NCI-H82 treated with DMSO at 0.1 percent for 48 hours (cell line): ENCODE data around the gene SCIN.

Experiments used
- DNase-seq: peaks from one replicate; lab custom pipeline; 2025; ENCODE audit not compliant: unreplicated experiment; lab: John Stamatoyannopoulos, UW

The SCIN gene

GRCh38 chr7:12567015-12567414 lies 3.5 kb upstream of the SCIN start:
- DNase-seq = no peak

GRCh38 chr7:12569673-12570072 lies 847 bp upstream of the SCIN start:
- no peak for DNase-seq

- DNase-seq = peak; percentile 37
These were observed 369 bp upstream of the SCIN start for GRCh38 chr7:12570168-12570533.

GRCh38 chr7:12571691-12572090 lies 1.2 kb downstream of the SCIN start:
- no peak for DNase-seq

- DNase-seq = no peak
These were observed 2.5 kb downstream of the SCIN start for GRCh38 chr7:12572941-12573575.

GRCh38 chr7:12573885-12574284 lies 3.4 kb downstream of the SCIN start:
- DNase-seq = no peak

- no peak for DNase-seq
These were observed 8.6 kb downstream of the SCIN start for GRCh38 chr7:12578930-12579640.

GRCh38 chr7:12581897-12582296 lies 11.4 kb downstream of the SCIN start:
- no peak for DNase-seq

- no peak for DNase-seq
These were observed 11.8 kb downstream of the SCIN start for GRCh38 chr7:12582362-12582761.

- no peak for DNase-seq
These were observed 12.7 kb downstream of the SCIN start for GRCh38 chr7:12583176-12583575.

- DNase-seq = no peak
These were observed 13.4 kb downstream of the SCIN start for GRCh38 chr7:12583922-12584321.

- DNase-seq = no peak
These were observed 14.4 kb downstream of the SCIN start for GRCh38 chr7:12584930-12585329.

GRCh38 chr7:12586271-12586670 lies 15.8 kb downstream of the SCIN start:
- no peak for DNase-seq

- no peak for DNase-seq
These were observed 17.9 kb downstream of the SCIN start for GRCh38 chr7:12588259-12588904.

GRCh38 chr7:12590559-12590958 lies 20.0 kb downstream of the SCIN start:
- DNase-seq = no peak

GRCh38 chr7:12594122-12594897 lies 23.8 kb downstream of the SCIN start:
- no peak for DNase-seq

GRCh38 chr7:12595148-12595547 lies 24.6 kb downstream of the SCIN start:
- no peak for DNase-seq

GRCh38 chr7:12596225-12596790 lies 25.8 kb downstream of the SCIN start:
- no peak for DNase-seq

- no peak for DNase-seq
These were observed 30.9 kb downstream of the SCIN start for GRCh38 chr7:12601302-12601869.

GRCh38 chr7:12607134-12607533 lies 36.6 kb downstream of the SCIN start:
- DNase-seq = no peak

GRCh38 chr7:12609561-12609960 lies 39.0 kb downstream of the SCIN start:
- DNase-seq = no peak
